Glomerular visceral epithelial cell (primary cell): ENCODE results near the gene SOX12.
A peak's percentile ranks its signal among the peaks of the same experiment; 100 is the strongest.

Experiments used
- DNase-seq: peaks from one replicate; pipeline ENCODE4 v3.0.0-alpha.2; 2016; ENCODE audit errors: extremely low spot score

SOX12 gene

DNA sequence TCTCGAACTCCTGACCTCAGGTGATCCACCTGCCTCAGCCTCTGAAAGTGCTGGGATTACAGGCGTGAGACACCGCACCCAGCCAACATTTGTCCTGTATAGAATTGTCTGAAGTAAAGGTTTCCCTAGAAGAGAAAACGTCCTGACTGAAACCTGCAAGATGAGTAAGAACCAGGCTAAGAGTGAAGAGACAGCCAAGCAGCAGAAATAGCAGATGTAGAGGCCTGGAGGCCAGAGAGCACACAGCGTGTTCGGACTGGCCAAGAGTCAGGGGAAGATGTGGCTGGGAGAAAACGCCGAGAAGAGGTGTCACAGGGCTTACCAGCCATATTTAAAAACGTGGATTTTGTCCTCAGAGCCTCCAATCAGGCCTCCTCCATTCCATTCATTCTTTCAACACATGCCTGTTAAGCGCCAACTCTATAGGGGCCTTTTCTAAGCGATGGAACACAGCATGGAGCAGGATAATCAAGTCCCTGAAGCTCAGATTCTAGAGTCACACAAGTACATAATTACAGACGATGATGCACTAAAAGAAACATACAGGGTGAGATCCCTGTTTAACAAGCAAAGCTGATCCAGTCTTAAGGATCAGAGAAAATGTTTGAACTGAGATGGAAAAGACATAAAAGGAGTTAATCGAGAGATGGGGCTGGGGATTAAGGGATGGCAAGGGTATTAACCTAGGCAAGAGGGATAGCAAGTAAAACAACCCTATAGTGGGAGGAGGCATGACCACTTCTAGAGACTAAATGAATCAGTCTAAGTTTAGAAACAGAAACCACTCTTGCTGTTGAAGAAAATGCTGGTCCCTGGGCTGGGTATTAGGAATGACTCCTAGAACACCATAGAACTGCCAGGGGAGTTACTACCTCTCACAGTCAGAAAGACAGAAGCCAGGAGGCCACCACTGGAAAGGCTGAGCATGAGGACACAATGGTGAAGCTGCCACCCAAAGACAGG, 23.2 kb upstream of the SOX12 start:
- no peak for DNase-seq

GRCh38 chr20:305745-306144, 19.6 kb upstream of the SOX12 start:
- DNase-seq = no peak

DNA sequence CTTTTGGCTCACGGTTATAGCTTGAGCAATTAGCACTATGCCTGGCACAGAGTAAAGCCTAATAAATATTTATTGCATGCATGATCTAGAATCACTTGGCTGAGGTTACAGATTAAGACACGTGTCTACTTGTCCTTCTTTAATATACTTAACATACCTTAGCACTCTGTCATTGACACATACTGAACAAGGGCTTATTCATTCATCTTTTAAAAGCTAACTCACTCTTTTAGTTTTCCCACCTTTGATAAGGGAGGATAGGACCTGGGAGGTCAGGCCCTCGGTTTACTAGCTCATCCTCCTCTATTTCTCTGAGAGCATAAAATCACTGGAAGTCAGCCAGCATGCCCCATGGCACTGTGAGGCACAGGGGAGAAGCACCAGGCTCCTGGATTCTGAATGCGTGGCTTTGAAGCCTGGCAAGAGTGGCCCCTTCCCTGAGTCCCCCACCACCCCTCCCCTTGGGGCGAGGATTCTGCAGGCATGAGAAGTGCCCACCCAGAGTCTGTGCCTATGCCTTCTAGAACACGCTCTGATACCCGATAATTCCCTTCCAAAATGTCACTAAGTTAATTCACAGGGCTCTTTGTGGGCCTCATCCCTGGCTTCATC, 16.8 kb upstream of the SOX12 start:
- DNase-seq = no peak

DNA sequence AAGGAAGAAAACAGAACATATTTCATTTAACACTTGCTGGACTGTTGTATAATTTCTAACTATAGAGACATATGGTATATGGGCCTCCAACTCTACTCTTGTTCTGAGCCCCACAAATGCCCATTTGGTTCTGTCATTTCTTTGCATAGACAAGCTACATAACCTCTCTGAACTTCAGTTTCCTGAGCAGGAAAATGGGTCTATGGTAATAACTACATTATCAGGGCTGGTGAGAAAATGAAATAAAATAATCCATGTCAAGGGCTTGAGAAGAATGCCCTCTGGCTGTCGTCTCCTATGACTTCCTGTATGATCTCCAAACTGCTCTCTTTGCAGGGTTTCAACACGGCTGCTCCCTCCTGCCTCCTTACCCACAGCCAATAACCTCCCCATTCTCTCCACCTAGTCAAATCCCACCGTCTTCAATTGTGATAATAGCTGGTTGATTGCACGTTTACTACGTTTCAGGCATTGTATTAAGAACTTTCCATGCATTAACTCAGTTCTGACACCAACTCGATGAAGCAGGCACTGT, 16.0 kb upstream of the SOX12 start:
- no peak for DNase-seq

DNA sequence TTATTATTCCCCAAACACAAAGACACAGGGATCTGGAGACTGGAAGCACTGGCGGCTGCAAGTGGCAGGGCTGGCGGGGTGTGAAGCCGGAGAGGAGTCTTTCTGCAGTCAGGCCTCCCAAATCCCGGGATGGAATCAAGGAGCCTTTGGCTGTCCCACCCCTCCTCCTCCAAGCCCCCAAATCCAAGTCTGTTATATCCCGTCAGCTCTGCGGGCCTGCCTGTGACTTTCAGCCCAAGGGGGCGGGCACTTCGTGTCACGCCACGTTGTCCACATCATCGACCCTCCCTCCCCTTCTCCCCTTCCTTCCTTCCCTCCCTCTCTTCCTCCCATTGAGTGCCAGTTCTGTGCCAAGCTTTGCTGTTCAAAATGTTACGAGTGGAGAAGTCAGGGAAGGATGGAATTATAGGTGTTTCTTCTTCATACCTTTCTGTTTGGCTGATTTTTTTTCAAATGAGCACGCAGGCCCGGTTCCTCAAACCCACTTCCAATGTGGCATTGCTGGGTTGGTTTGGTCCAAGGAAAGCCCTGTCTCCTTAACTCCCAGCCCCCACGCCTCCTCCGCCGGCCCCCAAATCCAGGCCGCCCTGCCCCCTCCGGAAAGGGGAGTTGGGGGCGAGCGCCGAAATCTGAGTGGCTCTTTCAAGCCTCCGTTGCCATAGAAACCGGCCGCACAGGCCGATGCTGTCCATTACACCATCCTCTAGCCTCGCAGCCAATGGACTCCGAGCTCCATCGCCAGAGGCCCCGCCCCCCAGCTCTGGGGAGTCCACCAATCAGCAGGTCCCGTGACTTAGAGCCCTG, 15.3 kb upstream of the SOX12 start:
- DNase-seq = peak; percentile 89

DNA sequence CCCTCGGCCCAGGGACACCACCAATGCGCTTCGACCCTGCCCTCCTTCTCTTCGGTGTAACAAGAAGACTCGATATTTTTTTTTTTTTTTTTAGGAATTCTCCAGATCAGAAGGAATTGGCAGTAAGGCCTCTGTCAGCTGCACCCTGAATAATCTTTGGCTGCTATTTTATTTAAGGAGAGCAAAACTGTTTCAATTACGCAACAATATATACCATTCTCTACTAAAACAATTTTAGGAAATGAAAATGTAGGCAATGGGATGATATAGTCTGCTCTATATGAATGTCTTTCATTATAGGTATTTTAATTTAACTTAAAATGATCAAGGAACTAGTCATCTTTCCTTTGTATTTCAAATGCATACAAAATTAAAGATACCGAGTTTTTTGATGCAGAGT, 14.7 kb upstream of the SOX12 start:
- no peak for DNase-seq

GRCh38 chr20:311609-312008, 13.7 kb upstream of the SOX12 start:
- DNase-seq = no peak

- no peak for DNase-seq
Observed at GRCh38 chr20:312067-312466, 13.3 kb upstream of the SOX12 start.

- DNase-seq = no peak
Observed at GRCh38 chr20:312866-313265, 12.5 kb upstream of the SOX12 start.

DNA sequence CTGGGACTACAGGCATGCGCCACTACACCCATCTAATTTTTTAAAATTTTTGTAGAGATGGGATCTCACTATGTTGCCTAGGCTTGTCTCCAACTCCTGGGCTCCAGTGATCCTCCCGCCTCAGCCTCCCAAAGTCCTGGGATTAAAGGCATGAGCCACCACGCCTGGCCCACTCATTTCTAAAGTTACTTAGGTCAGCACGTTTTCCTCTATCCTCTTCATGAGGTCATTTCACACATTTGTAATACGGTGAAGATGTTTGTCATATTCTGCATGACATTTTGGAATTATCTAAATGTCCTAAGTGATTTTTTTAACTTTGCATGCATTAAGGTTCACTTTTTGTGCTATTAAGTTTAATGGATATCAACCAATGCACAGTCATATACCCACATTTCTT, 11.9 kb upstream of the SOX12 start:
- DNase-seq = no peak

GRCh38 chr20:313948-314347, 11.4 kb upstream of the SOX12 start:
- peak; percentile 53 for DNase-seq

- DNase-seq = no peak
Observed at GRCh38 chr20:316316-317068, 8.9 kb upstream of the SOX12 start.

DNA sequence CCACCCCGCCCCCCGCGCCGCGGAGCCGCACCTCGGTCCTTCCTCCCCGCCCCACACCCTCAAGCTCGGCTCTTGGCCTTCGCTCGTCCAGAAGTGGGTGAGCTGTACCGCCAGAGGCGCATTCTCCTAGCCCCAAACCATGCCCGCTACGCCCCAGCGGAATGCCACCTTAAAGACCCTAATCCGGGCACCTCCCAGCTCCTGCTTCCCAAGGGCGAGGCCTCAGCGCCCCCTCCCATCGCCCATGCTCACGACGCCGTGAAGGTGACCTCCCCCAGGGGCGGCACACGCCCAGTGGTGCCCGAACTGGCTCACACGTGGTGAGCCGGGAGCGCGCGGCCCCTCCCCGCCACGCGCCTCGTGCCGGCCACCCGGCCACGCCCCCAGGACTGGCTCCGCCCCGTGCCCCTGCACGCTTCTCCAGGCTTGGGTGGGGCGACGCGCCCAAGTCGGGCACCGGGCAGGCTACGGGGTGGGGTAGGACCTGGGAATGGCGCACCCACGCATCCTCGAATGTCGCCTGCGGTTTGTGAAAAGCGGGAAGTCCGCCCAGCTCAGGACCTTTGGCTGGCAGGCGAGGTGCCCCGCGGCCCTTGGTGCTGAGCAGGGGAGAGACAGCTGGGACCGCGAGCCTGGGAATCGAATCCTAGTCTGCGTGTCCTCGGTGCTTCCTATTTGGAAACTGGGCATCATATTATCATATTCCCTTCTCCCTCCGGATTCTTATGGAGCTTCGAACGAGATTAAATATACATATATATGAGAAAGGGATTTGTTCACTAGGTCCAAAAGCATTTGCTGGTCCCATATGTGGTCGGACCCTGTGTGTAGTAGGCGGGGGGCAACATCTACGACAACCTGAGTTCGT, 941 bp upstream of the SOX12 start:
- peak; percentile 92 for DNase-seq

DNA sequence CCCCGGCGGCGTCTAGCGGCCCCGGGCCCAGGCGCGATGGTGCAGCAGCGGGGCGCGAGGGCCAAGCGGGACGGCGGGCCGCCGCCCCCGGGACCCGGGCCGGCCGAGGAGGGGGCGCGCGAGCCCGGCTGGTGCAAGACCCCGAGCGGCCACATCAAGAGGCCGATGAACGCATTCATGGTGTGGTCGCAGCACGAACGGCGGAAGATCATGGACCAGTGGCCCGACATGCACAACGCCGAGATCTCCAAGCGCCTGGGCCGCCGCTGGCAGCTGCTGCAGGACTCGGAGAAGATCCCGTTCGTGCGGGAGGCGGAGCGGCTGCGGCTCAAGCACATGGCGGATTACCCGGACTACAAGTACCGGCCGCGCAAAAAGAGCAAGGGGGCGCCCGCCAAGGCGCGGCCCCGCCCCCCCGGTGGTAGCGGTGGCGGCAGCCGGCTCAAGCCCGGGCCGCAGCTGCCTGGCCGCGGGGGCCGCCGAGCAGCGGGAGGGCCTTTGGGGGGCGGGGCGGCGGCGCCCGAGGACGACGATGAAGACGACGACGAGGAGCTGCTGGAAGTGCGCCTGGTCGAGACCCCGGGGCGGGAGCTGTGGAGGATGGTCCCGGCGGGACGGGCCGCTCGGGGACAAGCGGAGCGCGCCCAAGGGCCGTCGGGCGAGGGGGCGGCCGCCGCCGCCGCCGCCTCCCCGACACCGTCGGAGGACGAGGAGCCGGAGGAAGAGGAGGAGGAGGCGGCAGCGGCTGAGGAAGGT, 715 bp downstream of the SOX12 start:
- peak; percentile 69 for DNase-seq

GRCh38 chr20:326645-327185, 1.4 kb downstream of the SOX12 start:
- DNase-seq = peak; percentile 59

GRCh38 chr20:327186-328026, 2.1 kb downstream of the SOX12 start:
- DNase-seq = peak; percentile 96

GRCh38 chr20:328027-328974, 2.9 kb downstream of the SOX12 start:
- no peak for DNase-seq
